Measurements from ENCODE around the gene NBAS. TPM values are rescaled to one million over a fixed set of nuclear protein-coding genes. Genes with fewer than 3 reads are reported as not detected.

NBAS gene
- total RNA-seq, 1 experiment from 2014 or later, result 32.5 TPM

- H2AFZ ChIP-seq (ENCODE audit: low read length), result no peak overlapping the region
- H2BK120ac ChIP-seq (ENCODE audit: low read depth, low read length, poor library complexity, severe bottlenecking), result no peak overlapping the region
- H4K5ac ChIP-seq (ENCODE audit: insufficient read length, low read depth, low read length), result no peak overlapping the region
- peaks cover 0 to 3% of the 10 kb centered on the region in 2 experiments; a peak in 2 of 4 replicates for H3K4me1 Mint-ChIP-seq
- H3K4me1 ChIP-seq (ENCODE audit: insufficient read depth, low read length), result no peaks in the 10 kb centered on the region
- H2BK15ac ChIP-seq (ENCODE audit: low read depth, low read length), result no peak overlapping the region
- H3K27ac Mint-ChIP-seq, result no peak overlapping the region
- H3K4me3 Mint-ChIP-seq, result no peak overlapping the region
- no peak overlapping the region for H3T11ph ChIP-seq (ENCODE audit: low read length)
- no peak overlapping the region for H4K8ac ChIP-seq (replicated peaks; ENCODE audit: insufficient read length, low read depth, low read length)
- H3K9me3 Mint-ChIP-seq, result no peaks in the 10 kb centered on the region
- H3K4ac ChIP-seq (ENCODE audit: low read depth, low read length), result no peak overlapping the region
- H2AK5ac ChIP-seq (ENCODE audit: insufficient read length, low read length), result no peak overlapping the region
- H3K79me1 ChIP-seq (ENCODE audit: insufficient read depth, low read depth, low read length, poor library complexity, severe bottlenecking), result no peaks in the 10 kb centered on the region
- H2BK20ac ChIP-seq (ENCODE audit: low read depth, low read length, poor library complexity, severe bottlenecking), result no peak overlapping the region
- H2BK12ac ChIP-seq (ENCODE audit: insufficient read length, low read depth, low read length), result no peak overlapping the region
- H3K23ac ChIP-seq (ENCODE audit: insufficient read length, low read depth, low read length), result no peak overlapping the region
- no peak overlapping the region for H3K18ac ChIP-seq (ENCODE audit: insufficient read length, low read depth, low read length)
- TF ChIP-seq CTCF (conservative IDR thresholded peaks at IDR 0.05), result no peak
- no peak for DNase-seq
- no peak overlapping the region for H3K27ac ChIP-seq (ENCODE audit: insufficient read length, low read depth, low read length)
- no peaks in the 10 kb centered on the region for H3K27me3 Mint-ChIP-seq (ENCODE audit: low read depth)
- H3K9me3 ChIP-seq (ENCODE audit: control insufficient read depth, low read depth, low read length), result no peaks in the 10 kb centered on the region
- no peaks in the 10 kb centered on the region for H3K23me2 ChIP-seq (ENCODE audit: insufficient read length, low read depth, low read length, poor library complexity, severe bottlenecking)
- H2BK5ac ChIP-seq (ENCODE audit: insufficient read length, low read length), result no peak overlapping the region
- no peak overlapping the region for H3K56ac ChIP-seq (ENCODE audit: insufficient read length, low read depth, low read length)
- H3K4me2 ChIP-seq (ENCODE audit: insufficient read depth, insufficient read length, low read length), result no peak overlapping the region
- H4K91ac ChIP-seq (ENCODE audit: insufficient read length, low read depth, low read length), result no peak overlapping the region
- no peaks in the 10 kb centered on the region for H3K27me3 ChIP-seq (ENCODE audit: insufficient read depth, low read length)
- H3K14ac ChIP-seq (ENCODE audit: insufficient read depth, low read length), result no peak overlapping the region
- H3K36me3 Mint-ChIP-seq (ENCODE audit: insufficient read depth in 1 of 3, low read depth in 3 of 3), result no peaks in the 10 kb centered on the region
- no peaks in the 10 kb centered on the region for H4K20me1 ChIP-seq (ENCODE audit: control insufficient read depth, insufficient read depth, insufficient read length)
- no peaks in the 10 kb centered on the region for H3K79me2 ChIP-seq (ENCODE audit: insufficient read depth, low read length)
- H3K9ac ChIP-seq (ENCODE audit: extremely low read depth, insufficient read length, low read length), result no peak overlapping the region
- WGBS (ENCODE audit: extremely low coverage, insufficient read length, low lambda C conversion rate), result no CpG with 5 or more reads among the region's 1 CpG
Observed at GRCh38 chr2:15583826-15584225, 22.7 kb upstream of the NBAS start.
